Cardiac fibroblast (primary cell): ENCODE data around the gene TREML2.

Source experiments
- DNase-seq, 2 donors: peaks; one replicate each; pipeline versions ENCODE4 v3.0.0 to v3.0.0-alpha.2; 2010; ENCODE audit warnings: low read depth in 2 of 2
- H3K4me3 ChIP-seq, 2 donors: replicated peaks in 1 of 2; 1 replicate in 1 of 2; 2 replicates in 1 of 2; pipeline ENCODE4 v1.5.1; 2011; ENCODE audit warnings: low read depth in 2 of 2, low read length in 2 of 2, mild to moderate bottlenecking in 2 of 2, moderate library complexity in 1 of 2
- TF ChIP-seq, protein P1 (sequence below): IDR thresholded peaks from one replicate; pipeline ENCODE4 v1.5.1; 2011; ENCODE audit warnings: low read depth, mild to moderate bottlenecking, low read length, inconsistent platforms

Gene TREML2

DNA sequence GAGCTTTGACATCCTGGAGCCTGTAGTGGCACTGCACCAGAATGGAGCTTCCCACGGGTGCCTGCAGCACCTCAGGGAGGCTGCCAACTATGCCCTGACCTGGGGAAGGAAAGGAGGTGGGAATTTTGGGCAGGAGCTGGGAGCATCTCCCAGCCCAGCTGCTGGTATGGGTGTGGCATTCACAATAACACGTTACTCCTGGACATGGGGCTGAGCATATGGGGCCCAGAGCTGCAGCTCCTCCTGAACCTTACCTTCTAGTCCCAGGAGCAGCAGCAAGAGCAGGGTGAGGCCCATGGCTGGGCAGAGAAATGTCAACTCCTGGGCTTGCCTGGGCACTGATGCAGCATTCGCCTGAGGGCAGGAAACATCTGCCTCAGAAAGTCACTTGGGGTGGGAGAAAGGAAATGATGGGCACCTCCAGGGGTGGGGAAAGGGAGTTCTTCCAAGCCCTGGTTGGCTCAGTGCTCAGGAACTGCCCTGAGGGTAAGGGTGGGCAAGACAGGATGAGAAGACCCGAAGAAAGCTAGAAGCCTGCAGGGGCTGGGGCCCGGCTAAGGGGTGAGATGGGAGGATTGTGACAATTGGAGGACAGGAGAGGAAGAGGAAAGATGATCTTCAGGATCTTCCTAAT is 46.8 kb downstream of the TREML2 start, which contains the start of gene TREML1:
Gene TREML1, minus strand, starts transcription at position 356 of the 634 bp plus-strand sequence. Its CDS starts 59 bp downstream, at position 297.
- TF ChIP-seq, protein P1, sequence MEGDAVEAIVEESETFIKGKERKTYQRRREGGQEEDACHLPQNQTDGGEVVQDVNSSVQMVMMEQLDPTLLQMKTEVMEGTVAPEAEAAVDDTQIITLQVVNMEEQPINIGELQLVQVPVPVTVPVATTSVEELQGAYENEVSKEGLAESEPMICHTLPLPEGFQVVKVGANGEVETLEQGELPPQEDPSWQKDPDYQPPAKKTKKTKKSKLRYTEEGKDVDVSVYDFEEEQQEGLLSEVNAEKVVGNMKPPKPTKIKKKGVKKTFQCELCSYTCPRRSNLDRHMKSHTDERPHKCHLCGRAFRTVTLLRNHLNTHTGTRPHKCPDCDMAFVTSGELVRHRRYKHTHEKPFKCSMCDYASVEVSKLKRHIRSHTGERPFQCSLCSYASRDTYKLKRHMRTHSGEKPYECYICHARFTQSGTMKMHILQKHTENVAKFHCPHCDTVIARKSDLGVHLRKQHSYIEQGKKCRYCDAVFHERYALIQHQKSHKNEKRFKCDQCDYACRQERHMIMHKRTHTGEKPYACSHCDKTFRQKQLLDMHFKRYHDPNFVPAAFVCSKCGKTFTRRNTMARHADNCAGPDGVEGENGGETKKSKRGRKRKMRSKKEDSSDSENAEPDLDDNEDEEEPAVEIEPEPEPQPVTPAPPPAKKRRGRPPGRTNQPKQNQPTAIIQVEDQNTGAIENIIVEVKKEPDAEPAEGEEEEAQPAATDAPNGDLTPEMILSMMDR = no peak
- H3K4me3 ChIP-seq = no peak within 1 kb of the TSS
- DNase-seq = no peak

GRCh38 chr6:41153451-41153850 is 47.5 kb downstream of the TREML2 start:
- TF ChIP-seq, protein P1 = no peak
- H3K4me3 ChIP-seq = no peak overlapping the region
- DNase-seq = no peak

DNA sequence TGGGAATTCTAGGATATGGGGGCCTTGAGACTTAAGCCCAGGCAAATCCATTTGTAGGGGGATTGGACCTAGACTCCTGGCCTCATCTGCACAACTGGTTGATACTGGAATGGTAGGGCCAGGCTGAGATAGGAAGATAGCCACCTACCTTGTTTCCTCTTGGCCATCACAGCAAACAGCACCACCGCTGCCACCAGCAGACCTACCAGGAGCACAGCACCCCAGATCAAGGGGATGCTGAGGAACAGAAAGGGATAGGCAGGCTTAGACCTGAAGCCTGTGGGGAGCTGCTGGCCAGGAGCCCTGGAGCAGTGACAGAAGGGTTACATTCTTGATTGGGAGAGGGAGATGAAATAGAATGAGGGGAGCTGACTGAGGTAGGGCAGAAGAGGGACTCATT is 50.3 kb downstream of the TREML2 start:
- DNase-seq = no peak
- TF ChIP-seq, protein P1 = no peak
- H3K4me3 ChIP-seq = no peak overlapping the region

- no peak for DNase-seq
- TF ChIP-seq, protein P1 = no peak
- no peak overlapping the region for H3K4me3 ChIP-seq
Measured at GRCh38 chr6:41147917-41148316, 53.0 kb downstream of the TREML2 start.
